Measurements from ENCODE around the gene NIPAL3. TPM values are rescaled to one million over a fixed set of nuclear protein-coding genes. Genes with fewer than 3 reads are reported as not detected.
A peak's percentile ranks its signal among the peaks of the same experiment; 100 is the strongest.

NIPAL3 gene
- total RNA-seq, 1 experiment from 2014 or later, result 7.7 TPM

DNA sequence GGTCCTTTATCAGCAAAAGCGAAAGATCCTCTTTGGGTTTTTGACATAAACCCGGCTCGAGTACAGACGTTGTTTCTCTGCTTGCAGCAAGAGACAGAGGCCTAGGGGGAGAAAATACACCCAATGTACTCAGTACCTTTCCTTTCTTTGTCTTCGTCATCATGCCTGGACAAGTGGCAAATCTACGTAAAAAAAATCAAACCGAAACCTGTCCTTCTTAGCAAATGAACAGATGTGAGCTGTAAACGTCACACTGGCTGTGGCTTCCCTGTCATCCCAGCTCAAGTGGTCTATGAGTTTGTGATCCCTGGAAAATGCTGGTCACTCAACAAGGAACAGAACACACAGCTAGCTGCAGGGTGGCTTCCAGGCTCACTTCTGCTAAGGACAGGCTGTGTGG is 41.9 kb upstream of the NIPAL3 start:
- H3K56ac ChIP-seq (ENCODE audit: insufficient read length, low read depth, low read length), result no peak overlapping the region

More for the DNA sequence above, 41.9 kb upstream of the NIPAL3 start:
- H4K8ac ChIP-seq (replicated peaks; ENCODE audit: insufficient read length, low read depth, low read length), result no peak overlapping the region
- H3K23me2 ChIP-seq (ENCODE audit: insufficient read length, low read depth, low read length, poor library complexity, severe bottlenecking), result no peaks in the 10 kb centered on the region
- no peak overlapping the region for H3K27ac ChIP-seq (ENCODE audit: insufficient read length, low read depth, low read length)
- H4K20me1 ChIP-seq (ENCODE audit: control insufficient read depth, insufficient read depth, insufficient read length), result no peaks in the 10 kb centered on the region
- H3K27ac Mint-ChIP-seq, result peak overlapping the region; percentile 85 to 93 (median 89); a peak in 6 of 7 replicates
- no peak overlapping the region for H4K5ac ChIP-seq (ENCODE audit: insufficient read length, low read depth, low read length)
- H3K27me3 Mint-ChIP-seq (ENCODE audit: low read depth), result no peaks in the 10 kb centered on the region
- H3K14ac ChIP-seq (ENCODE audit: insufficient read depth, low read length), result no peak overlapping the region
- no peaks in the 10 kb centered on the region for H3K79me2 ChIP-seq (ENCODE audit: insufficient read depth, low read length)
- DNase-seq, result no peak
- no peak overlapping the region for H3T11ph ChIP-seq (ENCODE audit: low read length)
- no peak overlapping the region for H3K18ac ChIP-seq (ENCODE audit: insufficient read length, low read depth, low read length)
- H3K9me3 ChIP-seq (ENCODE audit: control insufficient read depth, low read depth, low read length), result no peaks in the 10 kb centered on the region
- H2BK12ac ChIP-seq (ENCODE audit: insufficient read length, low read depth, low read length), result no peak overlapping the region
- no peaks in the 10 kb centered on the region for H3K4me1 ChIP-seq (ENCODE audit: insufficient read depth, low read length)
- H3K4me2 ChIP-seq (ENCODE audit: insufficient read depth, insufficient read length, low read length), result no peak overlapping the region
- no peaks in the 10 kb centered on the region for H3K9me3 Mint-ChIP-seq
- no peak overlapping the region for H2AFZ ChIP-seq (ENCODE audit: low read length)
- no peak overlapping the region for H2AK5ac ChIP-seq (ENCODE audit: insufficient read length, low read length)
- no peak overlapping the region for H2BK20ac ChIP-seq (ENCODE audit: low read depth, low read length, poor library complexity, severe bottlenecking)
- no CpG with 5 or more reads among the region's 8 CpGs for WGBS (ENCODE audit: extremely low coverage, insufficient read length, low lambda C conversion rate)
- no peak overlapping the region for H3K23ac ChIP-seq (ENCODE audit: insufficient read length, low read depth, low read length)
- H3K27me3 ChIP-seq (ENCODE audit: insufficient read depth, low read length), result no peaks in the 10 kb centered on the region
- peaks cover 20 to 33% of the 10 kb centered on the region in 2 experiments for H3K4me1 Mint-ChIP-seq
- TF ChIP-seq, protein P1, sequence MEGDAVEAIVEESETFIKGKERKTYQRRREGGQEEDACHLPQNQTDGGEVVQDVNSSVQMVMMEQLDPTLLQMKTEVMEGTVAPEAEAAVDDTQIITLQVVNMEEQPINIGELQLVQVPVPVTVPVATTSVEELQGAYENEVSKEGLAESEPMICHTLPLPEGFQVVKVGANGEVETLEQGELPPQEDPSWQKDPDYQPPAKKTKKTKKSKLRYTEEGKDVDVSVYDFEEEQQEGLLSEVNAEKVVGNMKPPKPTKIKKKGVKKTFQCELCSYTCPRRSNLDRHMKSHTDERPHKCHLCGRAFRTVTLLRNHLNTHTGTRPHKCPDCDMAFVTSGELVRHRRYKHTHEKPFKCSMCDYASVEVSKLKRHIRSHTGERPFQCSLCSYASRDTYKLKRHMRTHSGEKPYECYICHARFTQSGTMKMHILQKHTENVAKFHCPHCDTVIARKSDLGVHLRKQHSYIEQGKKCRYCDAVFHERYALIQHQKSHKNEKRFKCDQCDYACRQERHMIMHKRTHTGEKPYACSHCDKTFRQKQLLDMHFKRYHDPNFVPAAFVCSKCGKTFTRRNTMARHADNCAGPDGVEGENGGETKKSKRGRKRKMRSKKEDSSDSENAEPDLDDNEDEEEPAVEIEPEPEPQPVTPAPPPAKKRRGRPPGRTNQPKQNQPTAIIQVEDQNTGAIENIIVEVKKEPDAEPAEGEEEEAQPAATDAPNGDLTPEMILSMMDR (conservative IDR thresholded peaks at IDR 0.05), result no peak
- H3K79me1 ChIP-seq (ENCODE audit: insufficient read depth, low read depth, low read length, poor library complexity, severe bottlenecking), result no peaks in the 10 kb centered on the region
- H2BK5ac ChIP-seq (ENCODE audit: insufficient read length, low read length), result no peak overlapping the region
- no peak overlapping the region for H4K91ac ChIP-seq (ENCODE audit: insufficient read length, low read depth, low read length)
- H3K4ac ChIP-seq (ENCODE audit: low read depth, low read length), result no peak overlapping the region
- no peak overlapping the region for H2BK15ac ChIP-seq (ENCODE audit: low read depth, low read length)
- H3K9ac ChIP-seq (ENCODE audit: extremely low read depth, insufficient read length, low read length), result no peak overlapping the region
- peaks cover 0 to 12% (median 11%) of the 10 kb centered on the region in 3 experiments; a peak in 6 of 7 replicates for H3K36me3 Mint-ChIP-seq (ENCODE audit: insufficient read depth in 1 of 3, low read depth in 3 of 3)
- no peak overlapping the region for H2BK120ac ChIP-seq (ENCODE audit: low read depth, low read length, poor library complexity, severe bottlenecking)
- no peak overlapping the region for H3K4me3 Mint-ChIP-seq

Data from H9 (cell line).